SK-N-SH (cell line): ENCODE results near the gene SLC12A9. TPM values are rescaled to one million over a fixed set of nuclear protein-coding genes. Genes with fewer than 3 reads are reported as not detected.

Experiments
- CTCF ChIA-PET: fragments of 300-600, 350-600 bp; formaldehyde crosslinking; extraction: SDS; loops from one replicate; lab custom pipeline; 2021; lab: Yijun Ruan, JAX
- POLR2A ChIA-PET: fragments of 350-600 bp; sonication (Branson Sonifier 250); formaldehyde crosslinking; extraction: SDS; loops from one replicate; lab custom pipeline; 2020; ENCODE audit warnings: antibody characterized with exemption, inconsistent platforms; lab: Yijun Ruan, JAX
- DNase-seq: peaks from one replicate; pipeline ENCODE4 v3.0.0; 2012
- H2AFZ ChIP-seq: fragments of 200-600 bp; sonication (generic); 2 replicates; pipeline ENCODE4 v1.8.1; 2016; ENCODE audit warnings: antibody characterized with exemption, mild to moderate bottlenecking, low read depth
- H3F3A ChIP-seq: fragments of 200-600 bp; sonication (generic); replicated peaks from 2 replicates; pipeline ENCODE3; 2016; ENCODE audit warnings: antibody characterized with exemption, mild to moderate bottlenecking; ENCODE audit not compliant: insufficient read depth
- H3K27ac ChIP-seq, 2 experiments: fragments of 200-500 bp in 1 of 2; fragments of 200-600 bp in 1 of 2; sonication (Bioruptor generic) in 1 of 2; sonication (generic), shearing (Covaris generic) in 1 of 2; 2 replicates each; pipeline versions ENCODE4 v1.5.1 to v1.6.1; 2014 to 2016; ENCODE audit warnings: low read depth in 2 of 2, inconsistent platforms in 1 of 2, low read length in 1 of 2, mild to moderate bottlenecking in 1 of 2, mixed read lengths in 1 of 2
- H3K27me3 ChIP-seq: fragments of 200-600 bp; sonication (generic), shearing (Covaris generic); 2 replicates; pipeline ENCODE4 v1.6.1; 2016; ENCODE audit warnings: mixed run types; ENCODE audit not compliant: insufficient read depth
- H3K36me3 ChIP-seq, 2 experiments: fragments of 200-500 bp in 1 of 2; fragments of 200-600 bp in 1 of 2; sonication (Bioruptor generic) in 1 of 2; sonication (generic) in 1 of 2; replicated peaks in 1 of 2; 2 replicates each; pipeline versions ENCODE3 to v1.5.1; 2014 to 2016; ENCODE audit warnings: low read length in 1 of 2, mild to moderate bottlenecking in 1 of 2; ENCODE audit not compliant: insufficient read depth in 2 of 2, control insufficient read depth in 1 of 2
- H3K4me1 ChIP-seq, 2 experiments: fragments of 200-500 bp in 1 of 2; fragments of 200-600 bp in 1 of 2; sonication (Bioruptor generic) in 1 of 2; sonication (generic), shearing (Covaris generic) in 1 of 2; 2 replicates each; pipeline versions ENCODE4 v1.5.1 to v1.6.1; 2014 to 2016; ENCODE audit warnings: low read depth in 1 of 2, low read length in 1 of 2, mixed run types in 1 of 2; ENCODE audit not compliant: insufficient read depth in 2 of 2, control insufficient read depth in 1 of 2
- H3K4me2 ChIP-seq: fragments of 200-600 bp; sonication (generic), shearing (Covaris generic); 2 replicates; pipeline ENCODE4 v1.6.1; 2017; ENCODE audit warnings: mixed run types
- H3K4me3 ChIP-seq, 2 experiments: fragments of 200-500 bp in 1 of 2; fragments of 200-600 bp in 1 of 2; sonication (Bioruptor generic) in 1 of 2; sonication (generic), shearing (Covaris generic) in 1 of 2; 2 replicates each; pipeline versions ENCODE4 v1.5.1 to v1.8.1; 2014 to 2016; ENCODE audit warnings: low read depth in 2 of 2, inconsistent platforms in 1 of 2, low read length in 1 of 2, mild to moderate bottlenecking in 1 of 2, mixed read lengths in 1 of 2, moderate library complexity in 1 of 2
- H3K79me2 ChIP-seq: fragments of 200-600 bp; sonication (generic); 2 replicates; pipeline ENCODE4 v1.8.1; 2017; ENCODE audit warnings: mild to moderate bottlenecking; ENCODE audit not compliant: insufficient read depth
- H3K9ac ChIP-seq: fragments of 200-600 bp; sonication (generic); 2 replicates; pipeline ENCODE4 v1.6.1; 2017; ENCODE audit warnings: mixed run types
- H3K9me2 ChIP-seq: fragments of 200-600 bp; sonication (generic); 2 replicates; pipeline ENCODE4 v1.6.1; 2017; ENCODE audit warnings: mixed run types
- H3K9me3 ChIP-seq: fragments of 200-600 bp; sonication (generic); 2 replicates; pipeline ENCODE4 v1.6.1; 2017; ENCODE audit warnings: mixed run types, mild to moderate bottlenecking, moderate library complexity
- H4K20me1 ChIP-seq: fragments of 200-600 bp; sonication (generic); 2 replicates; pipeline ENCODE4 v1.6.1; 2017; ENCODE audit warnings: mild to moderate bottlenecking, mixed run types; ENCODE audit not compliant: insufficient read depth
- FOSL2 ChIP-seq: IDR thresholded peaks from 2 replicates; pipeline ENCODE4 v1.4.0; 2012; ENCODE audit warnings: low read depth, mild to moderate bottlenecking, moderate library complexity, borderline replicate concordance
- FOXJ3 ChIP-seq: sonication (generic); formaldehyde crosslinking; IDR thresholded peaks from 2 replicates; pipeline ENCODE4 v1.5.1; 2020; ENCODE audit warnings: mild to moderate bottlenecking, missing genetic modification reagents
- FOXM1 ChIP-seq: IDR thresholded peaks from 2 replicates; pipeline ENCODE4 v1.4.0; 2012; ENCODE audit warnings: low read depth, mild to moderate bottlenecking
- GATA2 ChIP-seq: sonication (generic); formaldehyde crosslinking; IDR thresholded peaks from 2 replicates; pipeline ENCODE4 v1.5.0; 2020; ENCODE audit warnings: mild to moderate bottlenecking, missing genetic modification reagents
- JUND ChIP-seq: IDR thresholded peaks from 2 replicates; pipeline ENCODE4 v1.4.0; 2012
- MAX ChIP-seq: IDR thresholded peaks from 2 replicates; pipeline ENCODE4 v1.4.0; 2012; ENCODE audit warnings: low read depth
- MXI1 ChIP-seq: IDR thresholded peaks from 2 replicates; pipeline ENCODE4 v1.6.1; 2012; ENCODE audit warnings: mild to moderate bottlenecking, low read depth, low read length, improper control_type of control experiment
- TAF1 ChIP-seq: IDR thresholded peaks from 2 replicates; pipeline ENCODE4 v1.6.1; 2012; ENCODE audit warnings: low read depth, mild to moderate bottlenecking, low read length, moderate library complexity, borderline replicate concordance
- TCF12 ChIP-seq: IDR thresholded peaks from 2 replicates; pipeline ENCODE4 v1.4.0; 2012
- USF2 ChIP-seq: fragments of 150-350 bp; IDR thresholded peaks from 2 replicates; pipeline ENCODE4 v1.6.1; 2017; ENCODE audit warnings: antibody characterized with exemption, low read length, low read depth, borderline replicate concordance
- WGBS: methylation state at CpG from one replicate; pipeline ENCODE4 v1.1.6; 2017; ENCODE audit warnings: low lambda C conversion rate; 5-methylcytosine and 5-hydroxymethylcytosine counted together
- polyA plus RNA-seq, 3 experiments: library from polyadenylated mRNA; depleted of rRNA; stranded (reverse); fragments of >200 nt; gene quantifications; 2 replicates each; pipeline ENCODE4 v1.2.3, GENCODE V29; 2012

The SLC12A9 gene
- polyA plus RNA-seq, 1 of the 3 experiments (the other 2 are of a cell fraction) = 29.7 TPM

DNA sequence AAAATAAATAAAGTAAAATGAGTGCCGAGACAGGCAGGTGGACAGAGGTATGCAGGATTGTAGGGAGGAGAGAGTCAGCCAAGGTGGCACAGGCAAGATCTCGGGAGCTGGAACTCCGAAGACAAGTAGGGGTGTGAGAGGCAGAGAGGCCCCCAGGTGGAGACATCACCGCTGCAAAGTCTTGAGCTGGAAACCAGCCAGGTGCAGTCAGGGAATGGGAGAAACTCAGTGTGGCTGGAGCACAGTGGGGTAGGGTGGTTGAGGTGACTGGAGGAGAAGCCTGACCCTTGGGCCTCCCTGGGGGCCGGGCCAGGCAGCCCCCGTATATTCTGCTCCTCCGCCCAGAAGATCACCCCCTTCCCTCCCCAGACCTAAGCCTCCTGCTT, 29.4 kb upstream of the SLC12A9 start:
- peaks cover 30% of the 10 kb centered on the region for H3K79me2 ChIP-seq
- H3K9me2 ChIP-seq = no peaks in the 10 kb centered on the region
- H3K27ac ChIP-seq = no peak overlapping the region
- ChIA-PET CTCF (interaction anchor here (1.4 to 17.1 kb wide), 3 partner anchors 22 to 53 kb away, joined by 4 to 220 read pairs (median 6); no protein-coding TSS in a partner anchor), POLR2A (no interaction called here)
- H2AFZ ChIP-seq = no peak overlapping the region
- peaks cover 22% of the 10 kb centered on the region for H4K20me1 ChIP-seq
- H3K9ac ChIP-seq = no peak overlapping the region
- H3F3A ChIP-seq = peaks cover 5% of the 10 kb centered on the region
- no peak overlapping the region for H3K4me3 ChIP-seq
- TF ChIP-seq FOXM1 (no peak), MAX (no peak), MXI1 (no peak), JUND (no peak), FOXJ3 (CRISPR knock-in tag) (no peak)
- peaks cover 6 to 22% of the 10 kb centered on the region in 2 experiments; a peak in 2 of 4 replicates for H3K4me1 ChIP-seq
- H3K27me3 ChIP-seq = no peaks in the 10 kb centered on the region
- WGBS = 86% methylated on average over 7 of the region's 7 CpGs
- H3K4me2 ChIP-seq = no peak overlapping the region
- DNase-seq = no peak
- no peaks in the 10 kb centered on the region for H3K9me3 ChIP-seq
- H3K36me3 ChIP-seq = peaks cover 23 to 32% of the 10 kb centered on the region in 2 experiments

GRCh38 chr7:100823534-100823933, 29.0 kb upstream of the SLC12A9 start:
- Histone ChIP-seq H3K9me3 (no peaks in the 10 kb centered on the region), H3K36me3 (peaks cover 23 to 28% of the 10 kb centered on the region in 2 experiments), H3F3A (peaks cover 5% of the 10 kb centered on the region), H3K27me3 (no peaks in the 10 kb centered on the region), H3K27ac (no peak overlapping the region), H3K79me2 (peaks cover 30% of the 10 kb centered on the region), H2AFZ (no peak overlapping the region), H3K9ac (no peak overlapping the region), H3K9me2 (no peaks in the 10 kb centered on the region), H3K4me1 (peaks cover 6 to 22% of the 10 kb centered on the region in 2 experiments; a peak in 2 of 4 replicates), H3K4me2 (no peak overlapping the region), H3K4me3 (no peak overlapping the region), H4K20me1 (peaks cover 22% of the 10 kb centered on the region)
- WGBS = 94% methylated on average over 24 of the region's 31 CpGs
- no peak for TF ChIP-seq USF2
- no peak for TF ChIP-seq TAF1
- no peak for TF ChIP-seq GATA2 (CRISPR knock-in tag)
- TF ChIP-seq TCF12 = no peak
- no peak for TF ChIP-seq MAX
- no peak for TF ChIP-seq FOSL2
- POLR2A ChIA-PET = no interaction called here
- no peak for DNase-seq
- CTCF ChIA-PET = interaction anchor here (2.7 to 17.1 kb wide), 2 partner anchors 23 to 29 kb away, joined by 16 to 220 read pairs; partner anchors contain the start of gene SLC12A9
